Measurements from ENCODE around the gene SEC63. TPM values are rescaled to one million over a fixed set of nuclear protein-coding genes. Genes with fewer than 3 reads are reported as not detected.

The SEC63 gene
- total and polyA plus RNA-seq, 2 of the 4 experiments (the other 2 are of a cell fraction): 8.6 to 22.4 TPM

- no peak overlapping the region for H2BK20ac ChIP-seq (ENCODE audit: low read depth, low read length)
- no peak overlapping the region for H3K56ac ChIP-seq (ENCODE audit: extremely low read depth, insufficient read depth, low read length)
- ChIA-PET CTCF (no interaction called here), POLR2A (ENCODE audit: unreplicated experiment) (no interaction called here)
- no peak overlapping the region for H2AFZ ChIP-seq (replicated peaks; ENCODE audit: low read length, poor library complexity)
- H3K4ac ChIP-seq (ENCODE audit: low read depth, low read length): no peak overlapping the region
- dilution Hi-C loops (cut with HindIII; ENCODE audit: low sequenced_read_pairs, unreplicated experiment): no loop called here
- no peak overlapping the region for H4K5ac ChIP-seq (ENCODE audit: low read depth, low read length)
- intact Hi-C loops (cut with micrococcal nuclease): no loop called here
- BruUV-seq (replicated peaks): no TSS peak
- H3K23ac ChIP-seq (ENCODE audit: low read depth, low read length): no peak overlapping the region
- H2AK9ac ChIP-seq (replicated peaks; ENCODE audit: low read depth, low read length, poor library complexity): no peak overlapping the region
- DNase-seq: no peak
- no peak for ATAC-seq (ENCODE audit: low read depth)
- H2BK15ac ChIP-seq (ENCODE audit: low read depth, low read length): no peak overlapping the region
- H3K9me1 ChIP-seq (ENCODE audit: insufficient read depth, low read length): no peaks in the 10 kb centered on the region
- H2BK5ac ChIP-seq (ENCODE audit: low read depth, low read length, poor library complexity, severe bottlenecking): no peak overlapping the region
- no peaks in the 10 kb centered on the region for H3K4me1 ChIP-seq (ENCODE audit: control insufficient read depth, insufficient read depth, low read length)
- H3K27ac ChIP-seq (ENCODE audit: insufficient read depth, low read length): no peak overlapping the region
- no peak overlapping the region for H3K14ac ChIP-seq (replicated peaks; ENCODE audit: low read depth, low read length)
- WGBS, 2 experiments (ENCODE audit: extremely low coverage in 2 of 2, insufficient read length in 1 of 2): no CpG with 5 or more reads among the region's 6 CpGs
- TF ChIP-seq RAD21 (IDR thresholded peaks at IDR 0.05; ENCODE audit: low read length) (no peak), RCOR1 (IDR thresholded peaks at IDR 0.05; ENCODE audit: insufficient replicate concordance, low read length) (no peak), MAFK (IDR thresholded peaks at IDR 0.05; ENCODE audit: low read depth, low read length) (no peak), ELK1 (IDR thresholded peaks at IDR 0.05; ENCODE audit: borderline replicate concordance, low read depth, low read length) (no peak), USF2 (IDR thresholded peaks at IDR 0.05; ENCODE audit: low read depth, low read length) (no peak), MXI1 (IDR thresholded peaks at IDR 0.05; ENCODE audit: borderline replicate concordance, low read depth, low read length) (no peak), CEBPB (IDR thresholded peaks at IDR 0.05; ENCODE audit: low read depth, low read length) (no peak), RFX5 (IDR thresholded peaks at IDR 0.05; ENCODE audit: low read depth, low read length) (no peak), CTCF (conservative IDR thresholded peaks at IDR 0.05; ENCODE audit: low read depth, low read length) (no peak), FOS (IDR thresholded peaks at IDR 0.05; ENCODE audit: low read depth, low read length) (no peak)
- H3K18ac ChIP-seq (ENCODE audit: low read depth, low read length): no peak overlapping the region
- no peak overlapping the region for H4K91ac ChIP-seq (ENCODE audit: insufficient read depth, low read depth, low read length)
- H3K4me2 ChIP-seq (ENCODE audit: low read depth, low read length): no peak overlapping the region
- H3K9me3 ChIP-seq (ENCODE audit: control insufficient read depth, insufficient read depth, low read length): no peaks in the 10 kb centered on the region
- H3K4me3 ChIP-seq (ENCODE audit: insufficient read depth, low read depth, low read length): no peak overlapping the region
- no peak overlapping the region for H3K9ac ChIP-seq (ENCODE audit: low read depth, low read length)
- H3K36me3 ChIP-seq (ENCODE audit: control insufficient read depth, insufficient read depth, low read length): no peaks in the 10 kb centered on the region
- H4K8ac ChIP-seq (ENCODE audit: low read depth in 2 of 2, low read length in 2 of 2): no peak overlapping the region
- H4K20me1 ChIP-seq (ENCODE audit: insufficient read depth, low read length): no peaks in the 10 kb centered on the region
- H3K79me1 ChIP-seq (ENCODE audit: low read depth in 1 of 2, low read length in 2 of 2): no peaks in the 10 kb centered on the region
- H2AK5ac ChIP-seq (ENCODE audit: low read depth, low read length): no peak overlapping the region
- H2BK120ac ChIP-seq (ENCODE audit: low read depth, low read length): no peak overlapping the region
- peaks cover 3% of the 10 kb centered on the region for H3K27me3 ChIP-seq (ENCODE audit: control insufficient read depth, insufficient read depth, low read length)
- in situ Hi-C loops (cut with MboI; ENCODE audit: low sequenced_read_pairs): no loop called here
Observed at GRCh38 chr6:107971181-107971580, 13.2 kb upstream of the SEC63 start.
